ENCODE results near the gene RAP1GDS1.

The RAP1GDS1 gene

DNA sequence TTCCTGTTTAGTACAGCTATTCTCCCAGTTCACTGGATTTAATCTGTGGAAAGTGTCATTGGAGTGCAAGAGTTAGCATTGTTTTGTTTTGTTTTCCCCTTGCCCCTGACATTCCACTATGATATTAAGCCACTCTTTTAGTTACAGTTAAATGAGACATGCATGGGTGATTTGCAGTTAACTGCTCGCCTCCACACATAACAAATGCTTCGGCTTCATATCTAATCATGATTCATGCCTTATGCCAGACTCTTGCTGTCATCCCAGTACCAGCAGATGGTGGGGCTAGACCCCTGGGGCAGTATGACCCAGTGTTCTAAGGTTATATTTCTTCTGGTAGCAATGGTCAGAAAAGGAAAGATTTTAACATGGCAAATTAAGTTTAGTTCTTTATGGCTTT is 80.1 kb downstream of the RAP1GDS1 start:
- no peak overlapping the region for H3K4me3 ChIP-seq (ENCODE audit: control insufficient read depth, low read depth, low read length)
- TF ChIP-seq, protein P1, sequence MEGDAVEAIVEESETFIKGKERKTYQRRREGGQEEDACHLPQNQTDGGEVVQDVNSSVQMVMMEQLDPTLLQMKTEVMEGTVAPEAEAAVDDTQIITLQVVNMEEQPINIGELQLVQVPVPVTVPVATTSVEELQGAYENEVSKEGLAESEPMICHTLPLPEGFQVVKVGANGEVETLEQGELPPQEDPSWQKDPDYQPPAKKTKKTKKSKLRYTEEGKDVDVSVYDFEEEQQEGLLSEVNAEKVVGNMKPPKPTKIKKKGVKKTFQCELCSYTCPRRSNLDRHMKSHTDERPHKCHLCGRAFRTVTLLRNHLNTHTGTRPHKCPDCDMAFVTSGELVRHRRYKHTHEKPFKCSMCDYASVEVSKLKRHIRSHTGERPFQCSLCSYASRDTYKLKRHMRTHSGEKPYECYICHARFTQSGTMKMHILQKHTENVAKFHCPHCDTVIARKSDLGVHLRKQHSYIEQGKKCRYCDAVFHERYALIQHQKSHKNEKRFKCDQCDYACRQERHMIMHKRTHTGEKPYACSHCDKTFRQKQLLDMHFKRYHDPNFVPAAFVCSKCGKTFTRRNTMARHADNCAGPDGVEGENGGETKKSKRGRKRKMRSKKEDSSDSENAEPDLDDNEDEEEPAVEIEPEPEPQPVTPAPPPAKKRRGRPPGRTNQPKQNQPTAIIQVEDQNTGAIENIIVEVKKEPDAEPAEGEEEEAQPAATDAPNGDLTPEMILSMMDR (conservative IDR thresholded peaks at IDR 0.05; ENCODE audit: control insufficient read depth, insufficient read depth, low read depth, low read length): no peak
- DNase-seq (ENCODE audit: low read depth): peak; percentile 37

DNA sequence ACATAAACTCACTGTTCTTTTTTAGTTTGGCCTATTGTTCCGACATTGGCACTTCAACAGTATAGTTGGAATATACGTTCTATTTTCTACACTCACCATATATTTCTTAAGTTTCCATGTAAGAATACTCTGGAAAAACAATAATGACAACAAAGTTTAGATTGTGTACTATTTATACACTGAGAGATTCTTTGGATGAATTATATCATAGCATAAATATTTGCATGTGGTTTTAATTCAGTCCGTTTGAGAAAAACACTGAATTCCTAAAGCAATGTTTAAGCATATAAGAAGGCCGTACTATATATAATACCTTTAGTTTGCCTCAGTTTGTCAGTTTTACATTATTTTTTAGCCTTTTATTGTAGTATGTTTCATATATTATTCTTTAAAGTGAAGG is 82.4 kb downstream of the RAP1GDS1 start:
- TF ChIP-seq, protein P1 (conservative IDR thresholded peaks at IDR 0.05; ENCODE audit: control insufficient read depth, insufficient read depth, low read depth, low read length): no peak
- no peak for DNase-seq (ENCODE audit: low read depth)
- no peak overlapping the region for H3K4me3 ChIP-seq (ENCODE audit: control insufficient read depth, low read depth, low read length)

DNA sequence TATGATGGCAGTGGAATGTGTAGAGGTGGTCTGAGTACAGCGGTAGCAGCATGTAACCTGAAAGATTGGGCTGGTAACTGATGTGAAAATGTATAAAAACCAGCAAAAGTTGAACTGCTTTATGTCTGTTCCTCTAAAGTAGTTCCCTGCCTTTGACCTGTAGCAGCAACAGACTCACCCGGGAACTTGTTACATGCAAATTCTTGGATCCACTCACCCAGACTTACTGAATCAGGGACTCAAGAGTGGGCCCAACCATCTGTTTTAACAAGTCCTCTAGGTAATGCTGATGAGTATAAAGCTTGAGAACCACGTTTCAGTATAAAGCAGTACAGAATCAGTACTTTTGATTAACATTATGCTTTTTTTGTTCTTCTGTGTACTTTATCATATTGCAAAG is 84.7 kb downstream of the RAP1GDS1 start:
- no peak for DNase-seq (ENCODE audit: low read depth)
- TF ChIP-seq, protein P1 (conservative IDR thresholded peaks at IDR 0.05; ENCODE audit: control insufficient read depth, insufficient read depth, low read depth, low read length): no peak

DNA sequence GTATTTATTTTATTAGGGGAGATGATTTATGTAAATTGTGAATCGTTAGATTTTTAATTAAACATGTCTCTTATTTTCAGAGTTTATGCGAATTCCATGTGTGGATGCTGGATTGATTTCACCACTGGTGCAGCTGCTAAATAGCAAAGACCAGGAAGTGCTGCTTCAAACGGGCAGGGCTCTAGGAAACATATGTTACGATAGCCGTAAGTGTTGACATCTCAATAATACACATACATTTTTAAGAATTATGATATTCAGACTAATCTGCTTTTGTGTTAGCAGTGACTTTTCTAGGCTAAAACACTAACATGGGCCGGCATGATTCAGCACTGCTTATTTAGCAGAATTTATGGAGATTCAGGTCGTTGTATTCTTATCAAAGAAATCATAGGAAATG is 91.2 kb downstream of the RAP1GDS1 start:
- TF ChIP-seq, protein P1 (conservative IDR thresholded peaks at IDR 0.05; ENCODE audit: control insufficient read depth, insufficient read depth, low read depth, low read length): no peak
- DNase-seq (ENCODE audit: low read depth): no peak
- H3K4me3 ChIP-seq (ENCODE audit: control insufficient read depth, low read depth, low read length): no peak overlapping the region

More for the DNA sequence above, 84.7 kb downstream of the RAP1GDS1 start:
- no peak overlapping the region for H3K4me3 ChIP-seq (ENCODE audit: control insufficient read depth, low read depth, low read length)

DNA sequence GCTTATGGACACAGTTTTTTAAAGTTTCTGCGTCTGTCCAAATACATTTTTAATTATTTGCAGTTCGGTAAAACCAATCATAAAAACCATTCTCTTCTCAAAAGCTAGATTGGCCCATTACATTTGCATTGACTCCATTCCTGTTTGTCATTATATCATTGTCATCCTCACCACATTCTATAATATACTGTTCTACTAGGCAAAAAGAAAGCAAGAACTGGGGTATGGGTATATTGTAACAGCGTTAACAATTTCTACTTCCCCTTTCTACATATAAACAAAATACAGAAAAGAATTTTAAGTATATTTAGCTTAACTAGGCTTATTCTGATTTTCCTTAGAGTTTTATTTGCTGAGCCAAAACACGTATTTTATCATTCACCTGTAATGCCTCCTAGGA is 91.8 kb downstream of the RAP1GDS1 start:
- no peak for DNase-seq (ENCODE audit: low read depth)
- TF ChIP-seq, protein P1 (conservative IDR thresholded peaks at IDR 0.05; ENCODE audit: control insufficient read depth, insufficient read depth, low read depth, low read length): no peak
- no peak overlapping the region for H3K4me3 ChIP-seq (ENCODE audit: control insufficient read depth, low read depth, low read length)

DNA sequence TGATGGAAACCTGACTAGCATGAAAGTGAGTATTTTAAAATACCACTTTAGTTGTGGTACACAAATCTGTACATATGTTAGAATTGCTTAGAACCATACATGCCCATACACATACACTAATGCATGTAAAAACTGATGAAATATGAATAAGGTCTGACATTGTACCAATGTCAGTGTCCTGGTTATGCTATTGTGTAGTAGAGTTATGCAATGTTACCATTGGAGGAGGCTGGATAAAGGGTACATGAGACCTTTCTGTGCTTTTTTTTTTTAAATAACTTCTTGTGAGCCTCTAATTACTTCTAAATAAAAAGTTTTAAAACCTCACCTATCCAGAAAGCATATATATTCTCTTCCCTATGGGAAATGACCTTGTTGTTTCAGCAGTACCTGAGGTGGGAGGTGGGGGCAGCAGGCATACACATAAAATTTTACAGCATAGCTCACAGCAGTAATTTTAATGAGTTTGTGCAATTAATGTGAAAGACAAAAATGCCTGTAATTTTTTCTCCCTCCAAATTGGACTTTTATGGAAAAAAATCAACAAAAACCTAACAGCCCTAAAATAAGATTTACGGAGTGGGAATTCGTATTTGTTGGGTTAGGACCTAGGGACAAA is 97.6 kb downstream of the RAP1GDS1 start:
- H3K4me3 ChIP-seq (ENCODE audit: control insufficient read depth, low read depth, low read length): no peak overlapping the region
- DNase-seq (ENCODE audit: low read depth): no peak
- TF ChIP-seq, protein P1 (conservative IDR thresholded peaks at IDR 0.05; ENCODE audit: control insufficient read depth, insufficient read depth, low read depth, low read length): no peak

DNA sequence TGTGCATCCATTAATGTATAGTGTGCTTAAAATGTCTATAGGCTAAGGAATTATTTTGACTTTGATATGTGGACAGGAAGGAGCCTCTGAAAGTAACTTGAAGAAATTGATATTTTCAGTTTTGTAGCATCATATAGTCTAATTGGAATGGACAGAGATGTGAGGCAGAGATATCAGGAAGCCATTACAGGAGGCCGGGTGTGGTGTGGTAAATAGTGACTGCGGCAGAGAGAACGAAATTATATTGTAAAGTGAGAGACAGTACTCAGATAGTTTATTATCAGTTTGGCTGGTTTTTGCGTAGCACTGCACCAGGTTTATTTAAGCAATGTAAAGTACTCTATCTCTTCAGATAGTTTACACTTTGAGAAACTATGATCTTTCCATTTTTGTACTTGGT is 98.5 kb downstream of the RAP1GDS1 start:
- H3K4me3 ChIP-seq (ENCODE audit: control insufficient read depth, low read depth, low read length): no peak overlapping the region
- TF ChIP-seq, protein P1 (conservative IDR thresholded peaks at IDR 0.05; ENCODE audit: control insufficient read depth, insufficient read depth, low read depth, low read length): no peak
- DNase-seq (ENCODE audit: low read depth): no peak

Measured in fibroblast of mammary gland (primary cell).